Dedifferentiated amniotic fluid mesenchymal stem cell (primary cell): Measurements from ENCODE around the gene CDK5R2.
"Not testable (repeated sequence)": the region's sequence is repeated elsewhere in the genome, so short reads cannot be mapped to it uniquely, and the experiment has no call there.

ENCODE experiments used
- DNase-seq: peaks from one replicate; pipeline ENCODE4 v3.0.0-alpha.2; 2016; ENCODE audit errors: extremely low spot score

CDK5R2 gene

GRCh38 chr2:218959141-218959731 is at the start of gene CDK5R2:
Gene CDK5R2 (plus strand): TSS chr2:218959666. CDS start chr2:218959821, 155 bp downstream.
- DNase-seq: peak; percentile 69

GRCh38 chr2:218910741-218911140 is 48.7 kb upstream of the CDK5R2 start:
- no peak for DNase-seq

- DNase-seq: no peak
Observed at GRCh38 chr2:218920504-218920903, 39.0 kb upstream of the CDK5R2 start.

GRCh38 chr2:218924757-218925156 is 34.7 kb upstream of the CDK5R2 start:
- DNase-seq: no peak

- DNase-seq: no peak
Observed at GRCh38 chr2:218925434-218925833, 34.0 kb upstream of the CDK5R2 start.

- no peak for DNase-seq
Observed at GRCh38 chr2:218927422-218927821, 32.0 kb upstream of the CDK5R2 start.

- DNase-seq: no peak
Observed at GRCh38 chr2:218927876-218928275, 31.6 kb upstream of the CDK5R2 start.

- not testable (repeated sequence) for DNase-seq
Observed at GRCh38 chr2:218930488-218930887, 29.0 kb upstream of the CDK5R2 start.

- not testable (repeated sequence) for DNase-seq
Observed at GRCh38 chr2:218931751-218932150, 27.7 kb upstream of the CDK5R2 start.

- no peak for DNase-seq
Observed at GRCh38 chr2:218944759-218945404, 14.6 kb upstream of the CDK5R2 start.

- no peak for DNase-seq
Observed at GRCh38 chr2:218946621-218947020, 12.8 kb upstream of the CDK5R2 start.

- no peak for DNase-seq
Observed at GRCh38 chr2:218952160-218952559, 7.3 kb upstream of the CDK5R2 start.

- DNase-seq: no peak
Observed at GRCh38 chr2:218953366-218953954, 6.0 kb upstream of the CDK5R2 start.

- no peak for DNase-seq
Observed at GRCh38 chr2:218954541-218955300, 4.7 kb upstream of the CDK5R2 start.

GRCh38 chr2:218956039-218956438 is 3.4 kb upstream of the CDK5R2 start:
- DNase-seq: no peak

- DNase-seq: no peak
Observed at GRCh38 chr2:218957671-218958070, 1.8 kb upstream of the CDK5R2 start.

- no peak for DNase-seq
Observed at GRCh38 chr2:218958276-218958675, 1.2 kb upstream of the CDK5R2 start.

- no peak for DNase-seq
Observed at GRCh38 chr2:218959761-218960308, 369 bp downstream of the CDK5R2 start.

- DNase-seq: no peak
Observed at GRCh38 chr2:218960309-218961165, 1.1 kb downstream of the CDK5R2 start.

GRCh38 chr2:218961229-218961628 is 1.8 kb downstream of the CDK5R2 start:
- no peak for DNase-seq
